Measurements from ENCODE around the gene DTYMK.
A peak's percentile ranks its signal among the peaks of the same experiment; 100 is the strongest.

Gene DTYMK, protein sequence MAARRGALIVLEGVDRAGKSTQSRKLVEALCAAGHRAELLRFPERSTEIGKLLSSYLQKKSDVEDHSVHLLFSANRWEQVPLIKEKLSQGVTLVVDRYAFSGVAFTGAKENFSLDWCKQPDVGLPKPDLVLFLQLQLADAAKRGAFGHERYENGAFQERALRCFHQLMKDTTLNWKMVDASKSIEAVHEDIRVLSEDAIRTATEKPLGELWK

GRCh38 chr2:241686650-241687425, at the start of gene DTYMK:
Gene DTYMK, minus strand, starts transcription at chr2:241686815. Its CDS starts 32 bp downstream, at chr2:241686783.
- ChIA-PET POLR2A (interaction anchor here (0.8 to 1.5 kb wide), 3 partner anchors 11 to 15 kb away, joined by 8 to 12 read pairs (median 8); partner anchors contain the start of gene ING5), CTCF (interaction anchor here (0.6 to 3.7 kb wide), 9 partner anchors 13 to 192 kb away, joined by 3 to 13 read pairs (median 3); no protein-coding TSS in a partner anchor)
- DNase-seq (ENCODE audit: extremely low spot score): peak; percentile 99
- no peak for TF ChIP-seq CTCF (IDR thresholded peaks at IDR 0.05; ENCODE audit: control extremely low read depth, extremely low read depth, low read depth, missing control alignments)

GRCh38 chr2:241736111-241736510, 49.5 kb upstream of the DTYMK start:
- TF ChIP-seq CTCF (IDR thresholded peaks at IDR 0.05; ENCODE audit: control extremely low read depth, extremely low read depth, low read depth, missing control alignments): no peak
- POLR2A ChIA-PET: no interaction called here
- CTCF ChIA-PET: interaction anchor here (1.0 kb wide), 1 partner anchor 142 kb away, joined by 3 read pairs; no protein-coding TSS in a partner anchor
- DNase-seq (ENCODE audit: extremely low spot score): no peak

DNA sequence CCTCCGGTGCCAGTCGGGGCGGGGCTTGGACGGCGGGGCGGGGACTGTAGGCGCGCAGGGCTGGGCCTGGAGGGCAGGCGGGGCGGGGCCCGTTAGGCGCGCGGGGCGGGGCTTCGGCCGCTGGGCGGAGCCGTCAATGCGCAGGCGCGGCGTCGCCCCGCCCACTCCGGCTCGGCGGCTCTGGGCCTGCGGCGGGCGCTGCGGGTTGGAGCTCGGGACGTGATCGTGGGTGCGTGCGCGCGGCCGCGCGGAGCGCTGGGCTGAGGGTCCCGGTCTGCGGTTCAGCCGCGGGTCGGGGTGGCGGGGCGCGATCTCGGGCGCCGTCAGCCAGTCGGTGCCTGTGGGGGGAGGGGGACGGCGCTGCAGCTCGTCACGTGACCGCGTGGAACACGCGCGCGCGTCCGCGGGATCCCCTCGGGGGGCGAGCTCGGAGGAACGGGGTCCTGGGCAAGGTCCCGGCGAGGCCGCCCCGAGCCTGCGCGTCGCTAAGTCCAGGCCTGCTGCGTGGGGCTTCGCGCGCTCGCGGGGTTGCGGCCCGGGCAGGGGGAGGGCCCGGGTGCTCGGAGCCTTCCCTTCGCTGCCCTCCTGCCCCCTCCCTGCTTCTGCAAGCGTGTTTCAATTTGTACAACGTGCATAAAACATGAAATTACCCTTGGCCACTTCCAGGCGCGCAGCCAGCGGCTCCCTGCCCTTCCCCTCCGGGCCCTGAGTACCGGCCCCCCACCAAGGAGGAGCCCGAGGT, 48.0 kb upstream of the DTYMK start, which contains the start of gene D2HGDH:
Gene D2HGDH (plus strand): TSS at position 164 of the 742 bp plus-strand sequence. CDS start 595 bp downstream, outside the sequence.
- CTCF ChIA-PET: interaction anchor here (1.1 to 5.4 kb wide), 8 partner anchors 9 to 883 kb away, joined by 3 to 39 read pairs (median 4); partner anchors contain the start of gene ING5
- POLR2A ChIA-PET: interaction anchor here (0.7 to 1.8 kb wide), 3 partner anchors 10 to 376 kb away, joined by 3 to 5 read pairs (median 3); partner anchors contain the start of gene ING5
- TF ChIP-seq CTCF (IDR thresholded peaks at IDR 0.05; ENCODE audit: control extremely low read depth, extremely low read depth, low read depth, missing control alignments): no peak

DNA sequence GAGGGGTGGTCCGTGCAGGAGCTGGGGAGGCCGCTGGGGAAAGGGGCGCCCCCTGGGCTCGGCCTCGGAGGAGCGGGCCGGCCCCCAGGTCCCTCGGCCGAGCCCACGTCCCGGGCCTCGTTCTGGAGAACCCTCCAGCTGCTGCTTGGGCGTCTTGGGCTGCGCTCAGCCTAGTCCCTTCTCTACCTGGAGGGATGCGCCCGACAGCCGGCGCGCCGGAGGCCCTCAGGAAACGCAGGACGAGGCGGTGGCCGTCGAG, 47.5 kb upstream of the DTYMK start:
- no peak for TF ChIP-seq CTCF (IDR thresholded peaks at IDR 0.05; ENCODE audit: control extremely low read depth, extremely low read depth, low read depth, missing control alignments)
- ChIA-PET CTCF (interaction anchor here (0.8 to 5.4 kb wide), 10 partner anchors 8 to 883 kb away, joined by 3 to 39 read pairs (median 3); partner anchors contain the start of gene ING5), POLR2A (interaction anchor here (0.8 to 1.8 kb wide), 2 partner anchors 9 to 32 kb away, joined by 3 to 5 read pairs; partner anchors contain the start of gene ING5)
- DNase-seq (ENCODE audit: extremely low spot score): no peak

More for the DNA sequence above, 48.0 kb upstream of the DTYMK start, which contains the start of gene D2HGDH:
- DNase-seq (ENCODE audit: extremely low spot score): peak; percentile 98

GRCh38 chr2:241733391-241734207, 47.0 kb upstream of the DTYMK start:
- DNase-seq (ENCODE audit: extremely low spot score): no peak
- ChIA-PET POLR2A (interaction anchor here (1.8 kb wide), 1 partner anchor 9 kb away, joined by 5 read pairs; no protein-coding TSS in a partner anchor), CTCF (interaction anchor here (0.8 to 5.4 kb wide), 10 partner anchors 8 to 882 kb away, joined by 3 to 39 read pairs (median 3); partner anchors contain the start of gene ING5)
- TF ChIP-seq CTCF (IDR thresholded peaks at IDR 0.05; ENCODE audit: control extremely low read depth, extremely low read depth, low read depth, missing control alignments): no peak
